ENCODE data around the gene AFAP1L1.
A peak's percentile ranks its signal among the peaks of the same experiment; 100 is the strongest.

The AFAP1L1 gene

DNA sequence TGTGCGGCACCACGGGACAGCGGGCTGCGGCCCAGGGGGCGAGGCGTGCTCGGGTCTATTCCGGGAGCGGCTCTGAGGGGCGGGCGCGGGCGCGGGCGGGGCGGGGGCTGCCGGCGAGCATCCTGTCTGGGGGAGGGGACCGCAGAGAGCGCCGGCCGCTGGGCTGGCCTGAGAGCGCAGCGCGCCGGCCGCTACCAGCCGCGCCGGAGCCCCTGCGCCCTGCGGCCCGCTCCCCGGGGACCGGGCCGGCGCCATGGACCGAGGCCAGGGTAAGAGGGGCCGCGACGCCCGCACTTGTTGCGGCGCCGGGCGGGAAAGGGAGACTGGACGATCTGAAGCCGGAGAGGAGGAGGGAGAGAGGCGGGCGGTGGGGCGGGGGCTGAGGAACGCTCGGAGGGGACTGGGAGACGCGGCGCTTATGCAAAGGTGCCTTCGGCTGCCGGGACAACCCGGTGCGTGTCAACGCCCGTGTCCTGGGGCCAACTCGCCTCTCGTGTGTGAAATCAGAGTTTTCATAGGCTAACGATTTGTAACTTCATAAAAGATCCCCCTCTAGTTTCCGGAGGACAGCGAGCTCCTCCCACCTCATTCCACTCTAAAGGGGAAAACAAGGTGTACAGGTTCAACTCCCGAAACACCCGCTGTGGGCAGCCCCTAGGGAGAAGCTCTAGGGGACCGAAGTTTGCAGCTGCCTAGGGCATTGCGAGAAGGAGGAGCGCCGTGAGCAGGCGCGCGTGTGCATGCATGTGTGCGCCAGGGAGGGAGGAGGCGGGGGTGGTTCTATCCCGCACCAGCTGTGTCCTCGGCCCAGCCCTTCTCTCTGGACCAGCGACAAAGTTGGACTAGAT, at the start of gene AFAP1L1:
Gene AFAP1L1, plus strand, starts transcription at position 144 of the 848 bp plus-strand sequence. Its CDS starts 110 bp downstream, at position 254.
- Histone ChIP-seq H3K36me3 (replicated peaks) (no peaks in the 10 kb centered on the region), H3K27ac (no peak within 1 kb of the TSS), H3K27me3 (replicated peaks) (no peaks in the 10 kb centered on the region), H3K4me3 (ENCODE audit: low read depth, low read length) (peak within 1 kb of the TSS; percentile 70)
- no peak for DNase-seq
- TF ChIP-seq, protein P1, sequence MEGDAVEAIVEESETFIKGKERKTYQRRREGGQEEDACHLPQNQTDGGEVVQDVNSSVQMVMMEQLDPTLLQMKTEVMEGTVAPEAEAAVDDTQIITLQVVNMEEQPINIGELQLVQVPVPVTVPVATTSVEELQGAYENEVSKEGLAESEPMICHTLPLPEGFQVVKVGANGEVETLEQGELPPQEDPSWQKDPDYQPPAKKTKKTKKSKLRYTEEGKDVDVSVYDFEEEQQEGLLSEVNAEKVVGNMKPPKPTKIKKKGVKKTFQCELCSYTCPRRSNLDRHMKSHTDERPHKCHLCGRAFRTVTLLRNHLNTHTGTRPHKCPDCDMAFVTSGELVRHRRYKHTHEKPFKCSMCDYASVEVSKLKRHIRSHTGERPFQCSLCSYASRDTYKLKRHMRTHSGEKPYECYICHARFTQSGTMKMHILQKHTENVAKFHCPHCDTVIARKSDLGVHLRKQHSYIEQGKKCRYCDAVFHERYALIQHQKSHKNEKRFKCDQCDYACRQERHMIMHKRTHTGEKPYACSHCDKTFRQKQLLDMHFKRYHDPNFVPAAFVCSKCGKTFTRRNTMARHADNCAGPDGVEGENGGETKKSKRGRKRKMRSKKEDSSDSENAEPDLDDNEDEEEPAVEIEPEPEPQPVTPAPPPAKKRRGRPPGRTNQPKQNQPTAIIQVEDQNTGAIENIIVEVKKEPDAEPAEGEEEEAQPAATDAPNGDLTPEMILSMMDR (IDR thresholded peaks at IDR 0.05; ENCODE audit: low read depth, low read length, missing control alignments): no peak
- in situ Hi-C loops (cut with HindIII; ENCODE audit: low pct_ligation_motif_present, low sequenced_read_pairs): no loop called here

DNA sequence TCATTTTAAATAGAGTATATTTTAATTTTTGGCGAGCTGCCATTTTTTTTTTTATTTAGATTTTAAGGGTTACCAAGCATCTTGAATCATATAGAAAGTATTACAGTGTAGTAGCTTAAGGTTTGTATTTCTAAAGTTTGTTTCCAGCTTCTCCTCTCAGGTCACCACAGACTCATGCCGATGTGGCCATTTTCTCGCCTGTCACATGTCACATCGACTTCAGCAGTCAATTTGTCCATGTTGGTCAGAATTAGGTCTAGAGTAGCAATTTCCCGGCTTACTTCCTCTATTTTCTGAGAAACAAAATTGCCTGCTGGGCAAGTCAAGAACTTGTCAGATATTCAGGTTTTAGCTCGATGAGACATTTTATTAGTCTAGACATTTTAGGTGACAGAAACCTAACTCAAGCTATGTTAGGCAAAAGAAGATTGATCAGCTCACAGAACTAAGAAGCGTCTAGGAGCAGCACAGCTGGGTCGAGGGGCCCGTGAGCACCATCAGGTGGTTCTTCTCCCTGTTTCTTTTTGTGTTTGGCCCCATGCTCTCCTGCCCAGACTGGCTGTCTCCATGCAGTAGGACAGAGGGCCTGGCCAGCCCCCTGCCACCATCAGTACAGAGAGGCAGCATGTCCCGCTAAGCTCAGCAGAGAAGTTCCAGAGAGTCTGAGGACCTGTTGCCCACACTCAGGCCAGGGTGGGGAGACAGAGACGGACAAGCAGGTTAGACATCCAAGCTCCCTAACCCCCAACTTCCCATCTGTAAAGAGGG, 48.4 kb upstream of the AFAP1L1 start:
- Histone ChIP-seq H3K36me3 (replicated peaks) (no peaks in the 10 kb centered on the region), H3K27me3 (replicated peaks) (no peaks in the 10 kb centered on the region), H3K27ac (no peak overlapping the region), H3K4me3 (ENCODE audit: low read depth, low read length) (no peak overlapping the region)
- TF ChIP-seq, protein P1 (IDR thresholded peaks at IDR 0.05; ENCODE audit: low read depth, low read length, missing control alignments): no peak
- in situ Hi-C loops (cut with HindIII; ENCODE audit: low pct_ligation_motif_present, low sequenced_read_pairs): no loop called here
- DNase-seq: no peak

DNA sequence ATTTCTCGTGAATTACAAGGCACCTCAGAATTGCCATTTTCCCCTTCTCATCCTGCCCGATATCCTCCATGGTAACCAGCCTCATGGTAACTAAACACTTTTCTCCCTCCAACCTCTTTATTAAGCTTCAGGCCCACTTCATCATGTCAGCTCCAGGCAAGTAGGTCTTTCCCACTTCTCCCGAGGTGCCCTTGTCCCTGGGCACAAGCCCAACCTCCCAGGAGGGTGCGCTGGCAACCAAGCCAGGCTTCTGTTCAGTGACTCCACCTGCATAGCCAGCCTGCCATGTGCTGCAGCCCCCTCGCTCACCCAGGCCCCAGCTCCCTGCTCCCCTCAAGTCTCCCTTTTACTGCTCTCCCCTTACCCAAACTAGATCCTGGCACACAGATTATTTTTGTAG, 47.4 kb upstream of the AFAP1L1 start:
- TF ChIP-seq, protein P1 (IDR thresholded peaks at IDR 0.05; ENCODE audit: low read depth, low read length, missing control alignments): no peak

DNA sequence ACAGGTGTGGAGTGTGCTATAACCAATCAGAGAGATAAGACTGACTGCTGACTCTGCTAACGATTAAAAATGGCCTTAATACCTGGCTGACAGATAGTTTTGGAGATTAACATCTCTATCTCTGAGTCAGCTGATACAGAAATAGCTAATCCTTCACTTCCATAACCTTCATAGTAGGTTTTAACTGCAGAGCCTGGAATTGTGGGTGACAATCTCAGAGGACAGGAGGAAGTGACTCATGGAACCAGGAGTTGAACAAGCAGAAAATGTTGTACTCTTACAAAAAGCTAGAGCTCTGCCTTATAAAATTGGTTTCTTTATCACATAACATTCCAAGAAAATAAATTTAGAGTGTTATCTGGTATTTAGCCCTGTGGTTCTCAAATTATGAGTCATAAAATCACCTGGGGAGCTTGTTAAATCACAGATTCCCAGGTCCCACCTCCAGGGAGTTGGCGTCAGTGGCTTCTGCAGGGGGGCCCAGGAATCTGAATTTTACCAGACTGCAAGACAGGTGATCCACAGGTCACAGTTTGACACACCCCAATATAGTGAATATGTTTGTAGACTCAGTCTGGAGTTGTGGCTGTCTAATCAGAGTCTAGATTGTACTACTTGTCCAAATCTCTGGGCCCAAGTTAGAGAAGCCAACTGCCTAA, 44.4 kb upstream of the AFAP1L1 start:
- H3K27me3 ChIP-seq (replicated peaks): no peaks in the 10 kb centered on the region
- peak overlapping the region; percentile 7 for H3K27ac ChIP-seq
- peak; percentile 65 for DNase-seq
- in situ Hi-C loops (cut with HindIII; ENCODE audit: low pct_ligation_motif_present, low sequenced_read_pairs): no loop called here
- TF ChIP-seq, protein P1 (IDR thresholded peaks at IDR 0.05; ENCODE audit: low read depth, low read length, missing control alignments): no peak
- no peak overlapping the region for H3K4me3 ChIP-seq (ENCODE audit: low read depth, low read length)
- no peaks in the 10 kb centered on the region for H3K36me3 ChIP-seq (replicated peaks)

More for the DNA sequence above, 47.4 kb upstream of the AFAP1L1 start:
- DNase-seq: no peak
- Histone ChIP-seq H3K27me3 (replicated peaks) (no peaks in the 10 kb centered on the region), H3K36me3 (replicated peaks) (no peaks in the 10 kb centered on the region), H3K27ac (no peak overlapping the region), H3K4me3 (ENCODE audit: low read depth, low read length) (no peak overlapping the region)
- in situ Hi-C loops (cut with HindIII; ENCODE audit: low pct_ligation_motif_present, low sequenced_read_pairs): no loop called here

DNA sequence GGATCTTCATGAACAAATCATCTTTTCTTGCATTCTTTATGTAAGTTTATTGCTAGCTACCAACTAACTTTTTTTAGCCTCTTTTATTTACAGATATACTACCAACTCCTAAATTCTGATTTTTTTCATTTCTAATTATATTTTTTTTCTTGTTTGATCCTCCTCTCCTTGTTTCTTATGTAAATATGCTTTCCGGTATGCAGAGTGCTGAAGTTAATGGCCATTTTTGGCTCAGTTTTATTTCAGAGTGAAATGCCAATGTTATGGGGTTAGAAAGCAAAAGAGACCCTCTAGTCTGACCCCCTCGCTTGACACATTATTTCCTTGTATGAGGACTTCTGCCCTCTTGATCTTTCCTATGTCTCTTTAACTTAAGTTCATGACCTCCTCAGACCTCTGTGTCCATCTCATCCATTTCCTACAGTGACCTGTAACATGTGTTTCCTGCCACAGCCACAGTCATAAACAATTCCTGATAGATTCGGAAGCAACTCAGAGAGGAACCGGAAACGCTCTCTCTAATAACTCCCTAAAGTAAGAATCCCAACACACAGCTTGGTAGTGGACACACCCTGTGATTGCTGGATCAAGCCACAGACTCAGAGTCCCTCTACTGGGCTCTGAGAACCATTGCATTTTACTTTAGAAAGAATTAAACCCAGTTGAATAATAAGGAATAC, 42.9 kb upstream of the AFAP1L1 start:
- peak; percentile 67 for DNase-seq

More for the DNA sequence above, 42.9 kb upstream of the AFAP1L1 start:
- in situ Hi-C loops (cut with HindIII; ENCODE audit: low pct_ligation_motif_present, low sequenced_read_pairs): no loop called here
- no peak overlapping the region for H3K27ac ChIP-seq
- H3K4me3 ChIP-seq (ENCODE audit: low read depth, low read length): no peak overlapping the region
- H3K36me3 ChIP-seq (replicated peaks): peaks cover 3% of the 10 kb centered on the region
- H3K27me3 ChIP-seq (replicated peaks): no peaks in the 10 kb centered on the region
- TF ChIP-seq, protein P1 (IDR thresholded peaks at IDR 0.05; ENCODE audit: low read depth, low read length, missing control alignments): peak; percentile 84
